SK-N-SH (cell line): ENCODE results near the gene SH3PXD2A. TPM values are rescaled to one million over a fixed set of nuclear protein-coding genes. Genes with fewer than 3 reads are reported as not detected.
A peak's percentile ranks its signal among the peaks of the same experiment; 100 is the strongest.
"Not testable (repeated sequence)": the region's sequence is repeated elsewhere in the genome, so short reads cannot be mapped to it uniquely, and the experiment has no call there.

Source experiments
- CTCF ChIA-PET: fragments of 300-600, 350-600 bp; formaldehyde crosslinking; extraction: SDS; loops from one replicate; lab custom pipeline; 2021; lab: Yijun Ruan, JAX
- POLR2A ChIA-PET: fragments of 350-600 bp; sonication (Branson Sonifier 250); formaldehyde crosslinking; extraction: SDS; loops from one replicate; lab custom pipeline; 2020; ENCODE audit warnings: antibody characterized with exemption, inconsistent platforms; lab: Yijun Ruan, JAX
- DNase-seq: peaks from one replicate; pipeline ENCODE4 v3.0.0; 2012
- H2AFZ ChIP-seq: fragments of 200-600 bp; sonication (generic); 2 replicates; pipeline ENCODE4 v1.8.1; 2016; ENCODE audit warnings: antibody characterized with exemption, mild to moderate bottlenecking, low read depth
- H3F3A ChIP-seq: fragments of 200-600 bp; sonication (generic); replicated peaks from 2 replicates; pipeline ENCODE3; 2016; ENCODE audit warnings: antibody characterized with exemption, mild to moderate bottlenecking; ENCODE audit not compliant: insufficient read depth
- H3K27ac ChIP-seq, 2 experiments: fragments of 200-500 bp in 1 of 2; fragments of 200-600 bp in 1 of 2; sonication (Bioruptor generic) in 1 of 2; sonication (generic), shearing (Covaris generic) in 1 of 2; 2 replicates each; pipeline versions ENCODE4 v1.5.1 to v1.6.1; 2014 to 2016; ENCODE audit warnings: low read depth in 2 of 2, inconsistent platforms in 1 of 2, low read length in 1 of 2, mild to moderate bottlenecking in 1 of 2, mixed read lengths in 1 of 2
- H3K27me3 ChIP-seq: fragments of 200-600 bp; sonication (generic), shearing (Covaris generic); 2 replicates; pipeline ENCODE4 v1.6.1; 2016; ENCODE audit warnings: mixed run types; ENCODE audit not compliant: insufficient read depth
- H3K36me3 ChIP-seq, 2 experiments: fragments of 200-500 bp in 1 of 2; fragments of 200-600 bp in 1 of 2; sonication (Bioruptor generic) in 1 of 2; sonication (generic) in 1 of 2; replicated peaks in 1 of 2; 2 replicates each; pipeline versions ENCODE3 to v1.5.1; 2014 to 2016; ENCODE audit warnings: low read length in 1 of 2, mild to moderate bottlenecking in 1 of 2; ENCODE audit not compliant: insufficient read depth in 2 of 2, control insufficient read depth in 1 of 2
- H3K4me1 ChIP-seq, 2 experiments: fragments of 200-500 bp in 1 of 2; fragments of 200-600 bp in 1 of 2; sonication (Bioruptor generic) in 1 of 2; sonication (generic), shearing (Covaris generic) in 1 of 2; 2 replicates each; pipeline versions ENCODE4 v1.5.1 to v1.6.1; 2014 to 2016; ENCODE audit warnings: low read depth in 1 of 2, low read length in 1 of 2, mixed run types in 1 of 2; ENCODE audit not compliant: insufficient read depth in 2 of 2, control insufficient read depth in 1 of 2
- H3K4me2 ChIP-seq: fragments of 200-600 bp; sonication (generic), shearing (Covaris generic); 2 replicates; pipeline ENCODE4 v1.6.1; 2017; ENCODE audit warnings: mixed run types
- H3K4me3 ChIP-seq, 2 experiments: fragments of 200-500 bp in 1 of 2; fragments of 200-600 bp in 1 of 2; sonication (Bioruptor generic) in 1 of 2; sonication (generic), shearing (Covaris generic) in 1 of 2; 2 replicates each; pipeline versions ENCODE4 v1.5.1 to v1.8.1; 2014 to 2016; ENCODE audit warnings: low read depth in 2 of 2, inconsistent platforms in 1 of 2, low read length in 1 of 2, mild to moderate bottlenecking in 1 of 2, mixed read lengths in 1 of 2, moderate library complexity in 1 of 2
- H3K79me2 ChIP-seq: fragments of 200-600 bp; sonication (generic); 2 replicates; pipeline ENCODE4 v1.8.1; 2017; ENCODE audit warnings: mild to moderate bottlenecking; ENCODE audit not compliant: insufficient read depth
- H3K9ac ChIP-seq: fragments of 200-600 bp; sonication (generic); 2 replicates; pipeline ENCODE4 v1.6.1; 2017; ENCODE audit warnings: mixed run types
- H3K9me2 ChIP-seq: fragments of 200-600 bp; sonication (generic); 2 replicates; pipeline ENCODE4 v1.6.1; 2017; ENCODE audit warnings: mixed run types
- H3K9me3 ChIP-seq: fragments of 200-600 bp; sonication (generic); 2 replicates; pipeline ENCODE4 v1.6.1; 2017; ENCODE audit warnings: mixed run types, mild to moderate bottlenecking, moderate library complexity
- H4K20me1 ChIP-seq: fragments of 200-600 bp; sonication (generic); 2 replicates; pipeline ENCODE4 v1.6.1; 2017; ENCODE audit warnings: mild to moderate bottlenecking, mixed run types; ENCODE audit not compliant: insufficient read depth
- GATA2 ChIP-seq: sonication (generic); formaldehyde crosslinking; IDR thresholded peaks from 2 replicates; pipeline ENCODE4 v1.5.0; 2020; ENCODE audit warnings: mild to moderate bottlenecking, missing genetic modification reagents
- NFIC ChIP-seq: IDR thresholded peaks from 2 replicates; pipeline ENCODE4 v1.4.0; 2012; ENCODE audit warnings: borderline replicate concordance
- PBX3 ChIP-seq: IDR thresholded peaks from 2 replicates; pipeline ENCODE4; 2012
- SMC3 ChIP-seq: IDR thresholded peaks from 2 replicates; pipeline ENCODE4 v1.6.1; 2012; ENCODE audit warnings: low read depth, low read length, improper control_type of control experiment
- TCF12 ChIP-seq: IDR thresholded peaks from 2 replicates; pipeline ENCODE4 v1.4.0; 2012
- WGBS: methylation state at CpG from one replicate; pipeline ENCODE4 v1.1.6; 2017; ENCODE audit warnings: low lambda C conversion rate; 5-methylcytosine and 5-hydroxymethylcytosine counted together
- polyA plus RNA-seq, 3 experiments: library from polyadenylated mRNA; depleted of rRNA; stranded (reverse); fragments of >200 nt; gene quantifications; 2 replicates each; pipeline ENCODE4 v1.2.3, GENCODE V29; 2012

The SH3PXD2A gene
- polyA plus RNA-seq, 1 of the 3 experiments (the other 2 are of a cell fraction), result 2.5 TPM

DNA sequence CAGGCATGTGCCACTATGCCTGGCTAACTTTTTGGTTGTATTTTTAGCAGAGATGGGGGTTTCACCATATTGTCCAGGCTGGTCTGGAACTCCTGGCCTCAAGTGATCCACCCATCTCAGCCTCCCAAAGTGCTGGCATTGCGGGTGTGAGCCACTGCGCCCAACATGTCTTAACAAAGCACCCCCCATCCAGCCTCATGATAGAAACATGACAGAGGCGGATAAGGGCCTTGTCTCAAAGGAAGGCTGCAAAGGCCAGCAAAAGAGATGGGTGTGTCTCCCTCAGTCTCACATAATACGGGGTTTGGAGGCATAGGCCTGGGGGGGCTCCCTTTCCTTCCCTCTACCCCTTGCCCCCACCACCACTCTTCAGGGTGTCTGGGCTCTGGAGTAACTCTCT, 93.2 kb downstream of the SH3PXD2A start:
- no peak for DNase-seq
- Histone ChIP-seq H3K79me2 (peaks cover 10% of the 10 kb centered on the region; the same call in 1 of the 2 replicates), H3F3A (peaks cover 20% of the 10 kb centered on the region), H3K36me3 (no peaks in the 10 kb centered on the region), H2AFZ (no peak overlapping the region), H3K27ac (no peak overlapping the region), H3K4me3 (no peak overlapping the region), H3K9ac (no peak overlapping the region), H4K20me1 (no peaks in the 10 kb centered on the region), H3K4me1 (peaks cover 47 to 71% of the 10 kb centered on the region in 2 experiments; a peak in 3 of 4 replicates), H3K4me2 (no peak overlapping the region), H3K9me3 (no peaks in the 10 kb centered on the region), H3K9me2 (no peaks in the 10 kb centered on the region), H3K27me3 (no peaks in the 10 kb centered on the region)
- POLR2A ChIA-PET, result no interaction called here
- CTCF ChIA-PET, result interaction anchor here (1.7 kb wide), 1 partner anchor 126 kb away, joined by 3 read pairs; no protein-coding TSS in a partner anchor
- TF ChIP-seq GATA2 (CRISPR knock-in tag) (no peak), SMC3 (no peak)
- WGBS, result 94% methylated on average over 3 of the region's 4 CpGs

DNA sequence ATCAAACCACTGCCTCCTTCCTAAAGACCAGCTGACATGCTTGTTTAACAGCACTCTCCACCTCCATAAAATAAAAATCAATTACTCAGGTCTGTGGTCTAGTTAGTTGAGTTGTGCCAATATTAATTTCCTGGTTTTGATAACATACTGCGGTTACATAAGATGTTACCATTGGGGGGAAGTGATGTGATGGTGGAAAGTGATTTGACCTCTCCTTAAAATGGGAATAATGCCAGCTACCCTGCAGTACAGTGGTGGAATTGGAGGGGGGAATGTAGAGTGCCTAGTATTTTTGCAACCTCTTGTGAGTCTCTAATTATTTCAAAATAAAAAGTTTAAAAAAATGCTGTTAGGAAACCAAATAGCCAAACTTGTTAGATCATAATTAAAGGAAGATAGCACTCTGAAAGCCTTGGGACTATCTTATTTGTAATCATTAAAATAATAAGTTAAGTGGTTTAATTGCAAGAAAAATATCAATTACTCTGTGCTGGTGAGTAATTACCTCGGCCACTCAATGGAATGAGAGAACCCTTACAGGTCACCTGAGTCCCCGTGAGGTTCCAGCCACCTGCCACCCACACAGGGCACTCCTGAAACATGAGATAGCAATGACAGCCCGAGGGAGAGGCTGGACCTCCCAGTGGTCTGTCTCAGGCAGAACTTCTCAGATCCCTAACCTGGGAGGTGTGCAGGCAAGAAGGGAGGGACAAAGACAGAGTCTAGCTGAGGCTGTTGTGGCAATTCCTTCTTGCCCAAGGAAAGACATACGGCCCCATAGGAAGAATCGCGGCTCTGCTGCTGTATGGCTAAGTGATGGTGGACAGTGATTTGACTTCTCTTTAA, 94.1 kb downstream of the SH3PXD2A start:
- Histone ChIP-seq H3K4me1 (peaks cover 46 to 70% of the 10 kb centered on the region in 2 experiments; a peak in 3 of 4 replicates), H3K4me2 (no peak overlapping the region), H3K27ac (0 out of 4 replicates have a peak overlapping the region, but pooled peaks of 1 of the 2 experiments have one; percentile 6), H2AFZ (no peak overlapping the region), H3K36me3 (no peaks in the 10 kb centered on the region), H4K20me1 (no peaks in the 10 kb centered on the region), H3K79me2 (peaks cover 12% of the 10 kb centered on the region), H3F3A (peaks cover 20% of the 10 kb centered on the region), H3K9me3 (no peaks in the 10 kb centered on the region), H3K4me3 (no peak overlapping the region), H3K9ac (no peak overlapping the region), H3K9me2 (no peaks in the 10 kb centered on the region), H3K27me3 (no peaks in the 10 kb centered on the region)
- POLR2A ChIA-PET, result no interaction called here
- TF ChIP-seq GATA2 (CRISPR knock-in tag) (no peak), NFIC (peak; percentile 40; the same call in 1 of the 2 replicates), PBX3 (peak; percentile 18; the same call in 1 of the 2 replicates), TCF12 (peak; percentile 39; the same call in 1 of the 2 replicates)
- WGBS, result 79% methylated on average over 7 of the region's 7 CpGs
- DNase-seq, result no peak
- CTCF ChIA-PET, result interaction anchor here (0.8 to 1.7 kb wide), 2 partner anchors 9 to 127 kb away, joined by 3 read pairs; no protein-coding TSS in a partner anchor

DNA sequence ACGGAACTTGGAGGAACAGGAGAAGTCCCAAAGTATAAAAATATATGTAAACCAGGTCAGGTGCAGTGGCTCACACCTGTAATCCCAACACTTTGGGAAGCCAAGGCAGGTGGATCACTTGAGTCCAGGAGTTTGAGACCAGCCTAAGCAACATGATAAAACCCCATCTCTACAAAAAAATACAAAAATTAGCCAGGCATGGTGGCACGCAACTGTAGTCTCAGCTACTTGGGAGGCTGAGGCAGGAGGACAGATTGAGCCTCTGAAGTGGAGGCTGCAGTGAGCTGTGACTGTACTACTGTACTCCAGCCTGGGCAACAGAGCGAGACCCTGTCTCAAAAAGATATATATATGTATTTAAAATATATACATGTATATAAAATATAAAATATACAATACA, 95.1 kb downstream of the SH3PXD2A start:
- H4K20me1 ChIP-seq, H3K27me3 ChIP-seq, H3K27ac ChIP-seq, H3K9me3 ChIP-seq, DNase-seq, H3K9ac ChIP-seq, H3K4me2 ChIP-seq, H2AFZ ChIP-seq, H3K9me2 ChIP-seq, H3K4me3 ChIP-seq, POLR2A ChIA-PET, H3K36me3 ChIP-seq: not testable (repeated sequence)
- peaks cover 16% of the 10 kb centered on the region for H3F3A ChIP-seq
- peaks cover 17% of the 10 kb centered on the region for H3K79me2 ChIP-seq
- 97% methylated on average over 3 of the region's 3 CpGs for WGBS
- CTCF ChIA-PET, result interaction anchor here (0.8 kb wide), 1 partner anchor 8 kb away, joined by 3 read pairs; no protein-coding TSS in a partner anchor
- peaks cover 38 to 64% of the 10 kb centered on the region in 2 experiments; a peak in 3 of 4 replicates for H3K4me1 ChIP-seq
